ENCODE measurements around the gene BCAS1.

The BCAS1 gene

GRCh38 chr20:53921443-53921973 is 148.9 kb downstream of the BCAS1 start:
- DNase-seq: no peak

GRCh38 chr20:53920647-53921245 is 149.6 kb downstream of the BCAS1 start:
- DNase-seq: no peak

- DNase-seq: no peak
These were observed 150.5 kb downstream of the BCAS1 start for GRCh38 chr20:53919886-53920285.

GRCh38 chr20:53918949-53919361 is 151.4 kb downstream of the BCAS1 start:
- peak in 1 of 2 experiments; percentile 19 for DNase-seq

- DNase-seq: no peak
These were observed 152.4 kb downstream of the BCAS1 start for GRCh38 chr20:53918020-53918311.

GRCh38 chr20:53917145-53918019 is 153.0 kb downstream of the BCAS1 start:
- DNase-seq: no peak

- DNase-seq: no peak
These were observed 154.3 kb downstream of the BCAS1 start for GRCh38 chr20:53916173-53916512.

- peak; percentile 68 to 88 for DNase-seq
These were observed 154.8 kb downstream of the BCAS1 start for GRCh38 chr20:53915446-53916172.

GRCh38 chr20:53914781-53915445 is 155.5 kb downstream of the BCAS1 start:
- no peak for DNase-seq

- no peak for DNase-seq
These were observed 156.2 kb downstream of the BCAS1 start for GRCh38 chr20:53914091-53914780.

- no peak for DNase-seq
These were observed 159.1 kb downstream of the BCAS1 start for GRCh38 chr20:53911301-53911700.

GRCh38 chr20:53910351-53911002 is 159.9 kb downstream of the BCAS1 start:
- DNase-seq: no peak

- DNase-seq: no peak
These were observed 162.2 kb downstream of the BCAS1 start for GRCh38 chr20:53907968-53908751.

- DNase-seq: no peak
These were observed 164.6 kb downstream of the BCAS1 start for GRCh38 chr20:53905820-53906191.

- DNase-seq: no peak
These were observed 165.2 kb downstream of the BCAS1 start for GRCh38 chr20:53905019-53905819.

GRCh38 chr20:53904261-53904660 is 166.1 kb downstream of the BCAS1 start:
- DNase-seq: no peak

- DNase-seq: no peak
These were observed 166.8 kb downstream of the BCAS1 start for GRCh38 chr20:53903652-53903987.

GRCh38 chr20:53902968-53903651 is 167.3 kb downstream of the BCAS1 start:
- DNase-seq: no peak

- DNase-seq: no peak
These were observed 168.8 kb downstream of the BCAS1 start for GRCh38 chr20:53901497-53902096.
